CD14-positive monocyte (primary cell): ENCODE measurements around the gene MSLN. TPM values are rescaled to one million over a fixed set of nuclear protein-coding genes. Genes with fewer than 3 reads are reported as not detected.

Experiments used
- DNase-seq, 3 donors: peaks; one replicate each; pipeline ENCODE4 v3.0.0-alpha.2; 2011 to 2022
- H2AFZ ChIP-seq: 2 replicates; pipeline ENCODE4 v1.6.0; 2012; ENCODE audit warnings: mild to moderate bottlenecking, low read depth, low read length, inconsistent platforms; ENCODE audit not compliant: insufficient read depth, poor library complexity, severe bottlenecking
- H3K27ac ChIP-seq, 2 donors: 1 replicate in 1 of 2; 2 replicates in 1 of 2; pipeline ENCODE4 v1.5.1; 2012 to 2013; ENCODE audit warnings: low read length in 2 of 2, control low read depth in 1 of 2, inconsistent platforms in 1 of 2, low read depth in 1 of 2, mild to moderate bottlenecking in 1 of 2
- H3K27me3 ChIP-seq, 2 donors: one replicate each; pipeline versions ENCODE4 v1.6.0 to v1.6.1; 2011 to 2013; ENCODE audit warnings: low read length in 2 of 2; ENCODE audit not compliant: control insufficient read depth in 2 of 2, insufficient read depth in 2 of 2
- H3K36me3 ChIP-seq, 2 donors: replicated peaks in 1 of 2; 1 replicate in 1 of 2; 2 replicates in 1 of 2; pipeline versions ENCODE4 v1.5.1 to v1.6.1; 2012 to 2013; ENCODE audit warnings: low read length in 2 of 2, control low read depth in 1 of 2, inconsistent platforms in 1 of 2, mild to moderate bottlenecking in 1 of 2; ENCODE audit not compliant: insufficient read depth in 2 of 2, control insufficient read depth in 1 of 2
- H3K4me1 ChIP-seq, 2 donors: 1 replicate in 1 of 2; 2 replicates in 1 of 2; pipeline versions ENCODE4 v1.5.1 to v1.6.1; 2012 to 2013; ENCODE audit warnings: low read length in 2 of 2, control low read depth in 1 of 2, inconsistent platforms in 1 of 2, mild to moderate bottlenecking in 1 of 2, moderate library complexity in 1 of 2; ENCODE audit not compliant: insufficient read depth in 2 of 2, control insufficient read depth in 1 of 2
- H3K4me2 ChIP-seq: replicated peaks from 2 replicates; pipeline ENCODE3; 2012; ENCODE audit warnings: low read length, moderate library complexity, mild to moderate bottlenecking; ENCODE audit not compliant: poor library complexity, severe bottlenecking; ENCODE audit errors: extremely low read depth
- H3K4me3 ChIP-seq, 3 experiments: fragments of 200-600 bp in 1 of 3; sonication (generic) in 1 of 3; replicated peaks in 1 of 3; 1 replicate in 2 of 3; 2 replicates in 1 of 3; pipeline ENCODE4 v1.5.1; 2011 to 2013; ENCODE audit warnings: low read length in 3 of 3, mild to moderate bottlenecking in 3 of 3, control low read depth in 2 of 3, low read depth in 2 of 3, inconsistent platforms in 1 of 3, moderate library complexity in 1 of 3
- H3K79me2 ChIP-seq: 2 replicates; pipeline ENCODE4 v1.6.0; 2012; ENCODE audit warnings: mild to moderate bottlenecking, control low read depth, inconsistent platforms, low read length, moderate library complexity; ENCODE audit not compliant: insufficient read depth
- H3K9ac ChIP-seq: 2 replicates; pipeline ENCODE4 v1.6.0; 2017; ENCODE audit warnings: low read length, mild to moderate bottlenecking; ENCODE audit not compliant: insufficient read depth, poor library complexity, severe bottlenecking
- H3K9me3 ChIP-seq, 2 donors: replicated peaks in 1 of 2; 1 replicate in 1 of 2; 2 replicates in 1 of 2; pipeline versions ENCODE4 v1.5.1 to v1.6.1; 2012 to 2013; ENCODE audit warnings: low read length in 2 of 2, control low read depth in 1 of 2; ENCODE audit not compliant: control insufficient read depth in 1 of 2, insufficient read depth in 1 of 2
- H4K20me1 ChIP-seq: 2 replicates; pipeline ENCODE4 v1.6.0; 2012; ENCODE audit warnings: mild to moderate bottlenecking, low read length, control low read depth, moderate library complexity; ENCODE audit not compliant: insufficient read depth
- H3K27ac Mint-ChIP-seq, 7 donors: one replicate each; pipeline ENCODE4 v1.8.0; 2020; ENCODE audit warnings: mild to moderate bottlenecking in 7 of 7, mixed read lengths in 7 of 7, moderate library complexity in 6 of 7, inconsistent platforms in 2 of 7
- H3K27me3 Mint-ChIP-seq, 3 donors: one replicate each; pipeline ENCODE4 v1.8.0; 2021 to 2022; ENCODE audit warnings: low read depth in 3 of 3, mild to moderate bottlenecking in 3 of 3, mixed read lengths in 3 of 3, moderate library complexity in 3 of 3, inconsistent platforms in 1 of 3
- H3K36me3 Mint-ChIP-seq, 2 donors: one replicate each; pipeline ENCODE4 v1.8.0; 2020; ENCODE audit warnings: mixed read lengths in 2 of 2, inconsistent platforms in 1 of 2, mild to moderate bottlenecking in 1 of 2
- H3K4me1 Mint-ChIP-seq: one replicate; pipeline ENCODE4 v1.8.0; 2020; ENCODE audit warnings: mild to moderate bottlenecking, mixed read lengths
- H3K4me3 Mint-ChIP-seq, 2 donors: one replicate each; pipeline ENCODE4 v1.8.0; 2020; ENCODE audit warnings: mild to moderate bottlenecking in 2 of 2, mixed read lengths in 2 of 2, moderate library complexity in 1 of 2
- H3K9me3 Mint-ChIP-seq, 7 donors: one replicate each; pipeline ENCODE4 v1.8.0; 2020 to 2022; ENCODE audit warnings: mixed read lengths in 7 of 7, mild to moderate bottlenecking in 6 of 7, moderate library complexity in 6 of 7, inconsistent platforms in 2 of 7
- WGBS: methylation state at CpG from one replicate; pipeline ENCODE4 v1.1.5; 2013; ENCODE audit warnings: missing lambda C conversion rate; ENCODE audit not compliant: insufficient coverage; 5-methylcytosine and 5-hydroxymethylcytosine counted together
- intact Hi-C, 2 donors: fragments of 100-400 bp; cut with micrococcal nuclease; formaldehyde crosslinking; loops; one replicate each; pipeline versions ENCODE4 v1.15.0 to v1.15.1; 2023
- polyA minus RNA-seq: library from RNA; depleted of rRNA, polyadenylated mRNA; stranded (reverse); fragments of >200 nt; gene quantifications from 2 replicates; pipeline ENCODE4 v1.2.3, GENCODE V29; 2012
- polyA plus RNA-seq, 3 donors: library from polyadenylated mRNA; depleted of rRNA in 1 of 3; unstranded in 2 of 3; stranded (reverse) in 1 of 3; fragments of 300-500 nt in 2 of 3; fragments of >200 nt in 1 of 3; fragmentation: Illumina TruSeq in 2 of 3; gene quantifications; 1 replicate in 2 of 3; 2 replicates in 1 of 3; pipeline ENCODE4 v1.2.3, GENCODE V29; 2012 to 2021
- total RNA-seq, 12 experiments: library from RNA in 1 of 12; stranded (reverse) in 1 of 12; fragments of 120-200 nt in 1 of 12; gene quantifications; one replicate each; pipeline ENCODE4 v1.2.4 and lab custom pipeline; 2013 to 2026; ENCODE audit warnings: mixed read lengths in 6 of 12, inconsistent platforms in 1 of 12
- TF ChIP-seq, protein P1 (sequence below): fragments of 200-600 bp; IDR thresholded peaks from one replicate; pipeline ENCODE4 v1.8.0; 2022; ENCODE audit warnings: antibody characterized with exemption, mild to moderate bottlenecking

MSLN gene
- total RNA-seq (2013): 0.23 TPM
- polyA plus RNA-seq (under 1 TPM in 2 of 3 donors, not detected in 1; 0.07 to 0.29 TPM), polyA minus RNA-seq (not detected in 2 replicates), total RNA-seq (lab: John Stamatoyannopoulos, UW) (0 to 0.59 (median 0.07) reads per million in 11 experiments)

DNA sequence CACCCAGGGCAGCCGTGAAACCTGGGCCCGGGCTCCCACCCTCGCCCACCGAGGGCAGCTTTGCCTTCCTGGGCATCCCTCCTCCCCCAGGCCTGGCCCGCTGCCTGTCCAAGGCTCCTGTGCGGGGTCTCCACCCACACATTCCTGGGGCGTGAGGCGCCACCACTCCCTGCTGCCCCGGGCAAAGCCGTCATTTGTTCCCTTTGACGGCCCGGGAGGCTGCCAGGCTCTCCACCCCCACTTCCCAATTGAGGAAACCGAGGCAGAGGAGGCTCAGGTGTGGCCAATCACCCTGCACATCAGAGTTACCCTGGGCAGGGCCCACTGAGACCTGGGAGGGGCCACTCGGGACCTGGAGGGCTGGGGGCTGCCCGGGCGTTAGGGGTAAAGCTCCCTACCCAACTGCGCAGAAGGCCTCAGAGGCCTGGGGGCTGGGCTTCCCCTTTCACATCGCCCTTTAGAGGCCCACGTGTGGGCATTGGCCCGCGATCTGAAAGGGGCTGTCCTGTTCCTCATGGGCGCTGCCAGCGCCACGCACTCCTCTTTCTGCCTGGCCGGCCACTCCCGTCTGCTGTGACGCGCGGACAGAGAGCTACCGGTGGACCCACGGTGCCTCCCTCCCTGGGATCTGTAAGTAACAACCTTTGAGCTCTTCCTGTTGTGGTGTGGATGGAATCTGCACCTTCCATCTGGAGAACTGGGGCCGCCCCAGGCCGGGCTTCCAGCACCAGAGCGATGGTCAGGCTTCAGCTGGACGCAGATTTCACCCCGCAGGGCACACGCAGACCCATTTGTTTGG is at the start of gene MSLN:
MSLN (plus strand) TSS at position 190 of the 799 bp plus-strand sequence. CDS start 1,947 bp downstream, outside the sequence.
- WGBS: 85% methylated on average over 25 of the region's 37 CpGs
- no peak within 1 kb of the TSS for H3K4me2 ChIP-seq
- H3K9me3 ChIP-seq: no peaks in the 10 kb centered on the region

DNA sequence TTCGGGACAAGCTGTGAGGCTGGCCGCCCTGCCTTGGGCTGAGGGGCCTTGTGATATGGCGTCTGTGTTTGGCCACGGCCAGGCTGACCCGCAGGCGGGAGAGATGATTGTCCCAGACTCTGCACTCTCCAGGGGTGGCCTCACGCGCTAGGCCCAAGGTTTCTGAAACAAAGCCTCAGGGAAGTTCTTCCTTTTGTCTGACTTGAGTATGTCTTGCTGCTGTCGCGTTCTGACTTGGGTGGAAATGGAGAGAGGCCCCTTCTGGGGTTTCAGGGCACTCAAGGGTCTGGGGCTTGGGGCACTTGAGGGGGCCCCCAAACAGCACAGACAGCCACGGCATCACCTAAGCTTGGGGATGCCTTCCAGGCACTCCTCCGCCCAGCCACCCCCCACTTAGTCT is 49.5 kb upstream of the MSLN start:
- Histone ChIP-seq H3K4me3 (no peak overlapping the region), H3K9me3 (peaks cover 0 to 3% of the 10 kb centered on the region in 2 donors), H2AFZ (no peak overlapping the region), H3K9ac (no peak overlapping the region), H3K27me3 (peaks cover 6 to 67% of the 10 kb centered on the region in 2 donors), H3K4me1 (peaks cover 10 to 18% of the 10 kb centered on the region in 2 donors), H3K36me3 (no peaks in the 10 kb centered on the region), H3K79me2 (no peaks in the 10 kb centered on the region), H3K27ac (no peak overlapping the region), H3K4me2 (no peak overlapping the region), H4K20me1 (no peaks in the 10 kb centered on the region)
- WGBS: 74% methylated on average over 8 of the region's 12 CpGs
- no peak overlapping the region for H3K27ac Mint-ChIP-seq
- no peaks in the 10 kb centered on the region for H3K36me3 Mint-ChIP-seq
- intact Hi-C loops: loop anchor here (1.0 to 2.0 kb wide), 2 partner anchors 74 kb away; no protein-coding TSS in a partner anchor
- H3K27me3 Mint-ChIP-seq: peaks cover 43 to 74% (median 68%) of the 10 kb centered on the region in 3 donors
- H3K9me3 Mint-ChIP-seq: peaks cover 0 to 5% (median 0%) of the 10 kb centered on the region in 7 donors
- TF ChIP-seq, protein P1, sequence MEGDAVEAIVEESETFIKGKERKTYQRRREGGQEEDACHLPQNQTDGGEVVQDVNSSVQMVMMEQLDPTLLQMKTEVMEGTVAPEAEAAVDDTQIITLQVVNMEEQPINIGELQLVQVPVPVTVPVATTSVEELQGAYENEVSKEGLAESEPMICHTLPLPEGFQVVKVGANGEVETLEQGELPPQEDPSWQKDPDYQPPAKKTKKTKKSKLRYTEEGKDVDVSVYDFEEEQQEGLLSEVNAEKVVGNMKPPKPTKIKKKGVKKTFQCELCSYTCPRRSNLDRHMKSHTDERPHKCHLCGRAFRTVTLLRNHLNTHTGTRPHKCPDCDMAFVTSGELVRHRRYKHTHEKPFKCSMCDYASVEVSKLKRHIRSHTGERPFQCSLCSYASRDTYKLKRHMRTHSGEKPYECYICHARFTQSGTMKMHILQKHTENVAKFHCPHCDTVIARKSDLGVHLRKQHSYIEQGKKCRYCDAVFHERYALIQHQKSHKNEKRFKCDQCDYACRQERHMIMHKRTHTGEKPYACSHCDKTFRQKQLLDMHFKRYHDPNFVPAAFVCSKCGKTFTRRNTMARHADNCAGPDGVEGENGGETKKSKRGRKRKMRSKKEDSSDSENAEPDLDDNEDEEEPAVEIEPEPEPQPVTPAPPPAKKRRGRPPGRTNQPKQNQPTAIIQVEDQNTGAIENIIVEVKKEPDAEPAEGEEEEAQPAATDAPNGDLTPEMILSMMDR: no peak
- no peak overlapping the region for H3K4me3 Mint-ChIP-seq
- no peak for DNase-seq
- H3K4me1 Mint-ChIP-seq: peaks cover 4% of the 10 kb centered on the region

More for the DNA sequence above, at the start of gene MSLN:
- Mint-ChIP-seq H3K9me3 (peaks cover 0 to 4% (median 3%) of the 10 kb centered on the region in 7 donors), H3K27ac (peak within 1 kb of the TSS in 3 of 7 donors; percentile 17 to 58 (median 46)), H3K4me3 (no peak within 1 kb of the TSS), H3K27me3 (peaks cover 0 to 3% (median 2%) of the 10 kb centered on the region in 3 donors), H3K36me3 (peaks cover 0 to 2% of the 10 kb centered on the region in 2 donors), H3K4me1 (peaks cover 17% of the 10 kb centered on the region)
- Histone ChIP-seq H2AFZ (no peak within 1 kb of the TSS), H3K4me1 (peaks cover 16 to 17% of the 10 kb centered on the region in 2 donors), H3K4me3 (no peak within 1 kb of the TSS), H3K79me2 (no peaks in the 10 kb centered on the region), H3K36me3 (no peaks in the 10 kb centered on the region), H3K27me3 (no peaks in the 10 kb centered on the region), H3K27ac (no peak within 1 kb of the TSS), H4K20me1 (no peaks in the 10 kb centered on the region), H3K9ac (no peak within 1 kb of the TSS)
- DNase-seq: no peak
- intact Hi-C loops: no loop called here
- TF ChIP-seq, protein P1: no peak
